HG03457 (cell line): ENCODE measurements around the gene LY6G5C.

Experiments used
- ATAC-seq: cut with Tn5 transposase; IDR thresholded peaks from one replicate; pipeline ENCODE4 v1.9.1; 2021; ENCODE audit warnings: moderate number of reproducible peaks; ENCODE audit not compliant: unreplicated experiment

The LY6G5C gene

GRCh38 chr6:31680226-31681134 lies at the start of gene LY6G5C:
LY6G5C (minus strand) TSS chr6:31681067; CDS start chr6:31680373, 694 bp downstream.
- ATAC-seq = no peak

GRCh38 chr6:31729979-31730630 lies 49.2 kb upstream of the LY6G5C start:
- ATAC-seq = no peak

- ATAC-seq = no peak
Measured at GRCh38 chr6:31729515-31729978, 48.7 kb upstream of the LY6G5C start.

- ATAC-seq = no peak
Measured at GRCh38 chr6:31728767-31729514, 48.1 kb upstream of the LY6G5C start, which contains the start of gene DDAH2. DDAH2 (minus strand) TSS chr6:31729299; CDS start chr6:31729161, 138 bp downstream.

GRCh38 chr6:31727717-31728671 lies 47.1 kb upstream of the LY6G5C start:
- ATAC-seq = no peak

- no peak for ATAC-seq
Measured at GRCh38 chr6:31727034-31727716, 46.3 kb upstream of the LY6G5C start.

GRCh38 chr6:31725502-31726350 lies 44.9 kb upstream of the LY6G5C start:
- ATAC-seq = no peak

GRCh38 chr6:31723980-31724691 lies 43.3 kb upstream of the LY6G5C start:
- ATAC-seq = no peak

GRCh38 chr6:31723245-31723979 lies 42.5 kb upstream of the LY6G5C start, which contains the start of gene MPIG6B:
MPIG6B (plus strand) TSS chr6:31723373; CDS start chr6:31723384, 11 bp downstream.
- ATAC-seq = no peak

- ATAC-seq = no peak
Measured at GRCh38 chr6:31722173-31722572, 41.3 kb upstream of the LY6G5C start.

- no peak for ATAC-seq
Measured at GRCh38 chr6:31721351-31722020, 40.6 kb upstream of the LY6G5C start, which contains the start of gene LY6G6C. LY6G6C (minus strand) TSS chr6:31721746; CDS start chr6:31721679, 67 bp downstream.

- no peak for ATAC-seq
Measured at GRCh38 chr6:31720196-31720770, 39.4 kb upstream of the LY6G5C start.

GRCh38 chr6:31719001-31719400 lies 38.1 kb upstream of the LY6G5C start:
- ATAC-seq = no peak

GRCh38 chr6:31718265-31718664 lies 37.4 kb upstream of the LY6G5C start:
- no peak for ATAC-seq

GRCh38 chr6:31717499-31718222 lies 36.8 kb upstream of the LY6G5C start:
- ATAC-seq = no peak
